HL-60 (cell line): ENCODE data around the gene ACOT4.
"Not testable (repeated sequence)": the region's sequence is repeated elsewhere in the genome, so short reads cannot be mapped to it uniquely, and the experiment has no call there.

ENCODE experiments used
- CTCF ChIP-seq: IDR thresholded peaks from one replicate; pipeline ENCODE4 v1.5.1; 2011; ENCODE audit warnings: low read length, control low read depth, inconsistent platforms; ENCODE audit not compliant: insufficient read depth
- GABPA ChIP-seq: IDR thresholded peaks from 2 replicates; pipeline ENCODE4 v1.6.1; 2012; ENCODE audit warnings: low read depth
- REST ChIP-seq: IDR thresholded peaks from 2 replicates; pipeline ENCODE4 v1.6.1; 2012; ENCODE audit warnings: low read depth; ENCODE audit not compliant: insufficient replicate concordance

- not testable (repeated sequence) for TF ChIP-seq CTCF, REST, GABPA
Observed at GRCh38 chr14:73582102-73582979, 9.3 kb upstream of the ACOT4 start.
